CD4-positive, CD25-positive, alpha-beta regulatory T cell (primary cell): ENCODE data around the gene C10orf120. TPM values are rescaled to one million over a fixed set of nuclear protein-coding genes. Genes with fewer than 3 reads are reported as not detected.

Experiments
- ATAC-seq, 2 donors: fragments of 150-1000 bp; cut with Tn5 transposase; one replicate each; pipeline ENCODE4 v1.10.0; 2021; ENCODE audit warnings: low read depth in 2 of 2, moderate number of reproducible peaks in 2 of 2, moderate library complexity in 1 of 2
- DNase-seq, 3 donors: peaks; one replicate each; pipeline versions ENCODE4 v3.0.0 to v3.0.0-alpha.2; 2012 to 2022; ENCODE audit warnings: mixed read lengths in 1 of 3
- H3K27ac ChIP-seq: one replicate; pipeline ENCODE4 v1.7.0; 2013; ENCODE audit warnings: mild to moderate bottlenecking, low read length; ENCODE audit not compliant: insufficient read depth, poor library complexity, severe bottlenecking
- H3K27me3 ChIP-seq: one replicate; pipeline ENCODE4 v1.7.0; 2013; ENCODE audit warnings: low read length; ENCODE audit not compliant: control insufficient read depth, insufficient read depth
- H3K36me3 ChIP-seq: one replicate; pipeline ENCODE4 v1.7.0; 2013; ENCODE audit warnings: mild to moderate bottlenecking, low read length, moderate library complexity; ENCODE audit not compliant: control insufficient read depth, insufficient read depth
- H3K4me1 ChIP-seq: 2 replicates; pipeline ENCODE4 v1.7.0; 2013; ENCODE audit warnings: mild to moderate bottlenecking, low read length; ENCODE audit not compliant: insufficient read depth, control insufficient read depth, poor library complexity, severe bottlenecking
- H3K4me3 ChIP-seq: one replicate; pipeline ENCODE4 v1.7.0; 2013; ENCODE audit warnings: low read depth, mild to moderate bottlenecking, low read length, moderate library complexity
- H3K9me3 ChIP-seq, 2 experiments: 1 replicate in 1 of 2; 2 replicates in 1 of 2; pipeline ENCODE4 v1.7.0; 2013; ENCODE audit warnings: low read length in 2 of 2, mild to moderate bottlenecking in 1 of 2, moderate library complexity in 1 of 2; ENCODE audit not compliant: control insufficient read depth in 2 of 2
- H3K27ac Mint-ChIP-seq, 3 donors: one replicate each; pipeline ENCODE4 v1.8.0; 2020 to 2022; ENCODE audit warnings: mild to moderate bottlenecking in 3 of 3, mixed read lengths in 3 of 3, moderate library complexity in 2 of 3
- H3K27me3 Mint-ChIP-seq: one replicate; pipeline ENCODE4 v1.8.0; 2022; ENCODE audit warnings: mild to moderate bottlenecking, mixed read lengths
- H3K36me3 Mint-ChIP-seq: one replicate; pipeline ENCODE4 v1.8.0; 2020; ENCODE audit warnings: mixed read lengths
- H3K4me1 Mint-ChIP-seq, 4 donors: one replicate each; pipeline ENCODE4 v1.8.0; 2020 to 2022; ENCODE audit warnings: mixed read lengths in 4 of 4, mild to moderate bottlenecking in 1 of 4
- H3K4me3 Mint-ChIP-seq, 4 donors: one replicate each; pipeline ENCODE4 v1.8.0; 2020 to 2022; ENCODE audit warnings: mild to moderate bottlenecking in 4 of 4, mixed read lengths in 4 of 4, moderate library complexity in 3 of 4
- H3K9me3 Mint-ChIP-seq, 7 donors: one replicate each; pipeline ENCODE4 v1.8.0; 2020 to 2022; ENCODE audit warnings: mixed read lengths in 7 of 7, mild to moderate bottlenecking in 3 of 7, moderate library complexity in 2 of 7
- polyA plus RNA-seq, 4 donors: library from polyadenylated mRNA; unstranded; fragments of 300-500 nt; fragmentation: Illumina TruSeq; gene quantifications; one replicate each; pipeline ENCODE4 v1.2.3, GENCODE V29; 2021
- total RNA-seq: library from RNA; stranded (reverse); gene quantifications from one replicate; pipeline ENCODE4 v1.2.3, GENCODE V29; 2022

C10orf120 gene
- total and polyA plus RNA-seq, 5 donors from 2014 or later = not detected

GRCh38 chr10:122675278-122675677 is 24.4 kb downstream of the C10orf120 start:
- no peak for ATAC-seq
- no peak overlapping the region for H3K4me3 Mint-ChIP-seq

GRCh38 chr10:122674781-122675180 is 24.9 kb downstream of the C10orf120 start:
- Histone ChIP-seq H3K9me3 (no peaks in the 10 kb centered on the region), H3K27ac (no peak overlapping the region), H3K4me1 (no peaks in the 10 kb centered on the region), H3K4me3 (no peak overlapping the region), H3K36me3 (no peaks in the 10 kb centered on the region), H3K27me3 (peaks cover 7% of the 10 kb centered on the region)
- no peaks in the 10 kb centered on the region for H3K36me3 Mint-ChIP-seq
- no peak overlapping the region for H3K4me3 Mint-ChIP-seq
- H3K4me1 Mint-ChIP-seq = no peaks in the 10 kb centered on the region
- H3K27ac Mint-ChIP-seq = no peak overlapping the region
- H3K27me3 Mint-ChIP-seq = peaks cover 8% of the 10 kb centered on the region
- DNase-seq (no peak), ATAC-seq (no peak)
- peaks cover 0 to 2% (median 0%) of the 10 kb centered on the region in 7 donors for H3K9me3 Mint-ChIP-seq

More at GRCh38 chr10:122675278-122675677, 24.4 kb downstream of the C10orf120 start:
- DNase-seq = no peak
- Histone ChIP-seq H3K27ac (no peak overlapping the region), H3K9me3 (no peaks in the 10 kb centered on the region), H3K36me3 (no peaks in the 10 kb centered on the region), H3K4me1 (no peaks in the 10 kb centered on the region), H3K4me3 (no peak overlapping the region), H3K27me3 (peaks cover 3% of the 10 kb centered on the region)
- no peak overlapping the region for H3K27ac Mint-ChIP-seq
- H3K4me1 Mint-ChIP-seq = no peaks in the 10 kb centered on the region
- peaks cover 8% of the 10 kb centered on the region for H3K27me3 Mint-ChIP-seq
- peaks cover 0 to 2% (median 0%) of the 10 kb centered on the region in 7 donors for H3K9me3 Mint-ChIP-seq
- no peaks in the 10 kb centered on the region for H3K36me3 Mint-ChIP-seq

GRCh38 chr10:122673731-122674130 is 25.9 kb downstream of the C10orf120 start:
- Mint-ChIP-seq H3K27ac (no peak overlapping the region), H3K27me3 (peaks cover 14% of the 10 kb centered on the region), H3K36me3 (no peaks in the 10 kb centered on the region), H3K4me3 (no peak overlapping the region), H3K4me1 (no peaks in the 10 kb centered on the region), H3K9me3 (peaks cover 0 to 1% (median 0%) of the 10 kb centered on the region in 7 donors)
- no peaks in the 10 kb centered on the region for H3K9me3 ChIP-seq
- H3K27me3 ChIP-seq = peaks cover 7% of the 10 kb centered on the region
- H3K4me1 ChIP-seq = no peaks in the 10 kb centered on the region
- H3K27ac ChIP-seq = no peak overlapping the region
- ATAC-seq (no peak), DNase-seq (no peak)
- no peaks in the 10 kb centered on the region for H3K36me3 ChIP-seq
- H3K4me3 ChIP-seq = no peak overlapping the region

- Mint-ChIP-seq H3K27me3 (peaks cover 14% of the 10 kb centered on the region), H3K27ac (no peak overlapping the region), H3K4me1 (no peaks in the 10 kb centered on the region), H3K36me3 (no peaks in the 10 kb centered on the region), H3K9me3 (peaks cover 0 to 1% (median 0%) of the 10 kb centered on the region in 7 donors), H3K4me3 (no peak overlapping the region)
- ATAC-seq (no peak), DNase-seq (no peak)
- H3K9me3 ChIP-seq = no peaks in the 10 kb centered on the region
- H3K4me1 ChIP-seq = no peaks in the 10 kb centered on the region
- peaks cover 7% of the 10 kb centered on the region for H3K27me3 ChIP-seq
- H3K27ac ChIP-seq = no peak overlapping the region
- H3K4me3 ChIP-seq = no peak overlapping the region
- H3K36me3 ChIP-seq = no peaks in the 10 kb centered on the region
These were observed 26.4 kb downstream of the C10orf120 start for GRCh38 chr10:122673269-122673668.

GRCh38 chr10:122672655-122673054 is 27.0 kb downstream of the C10orf120 start:
- Mint-ChIP-seq H3K36me3 (no peaks in the 10 kb centered on the region), H3K27ac (no peak overlapping the region), H3K4me3 (no peak overlapping the region), H3K27me3 (peaks cover 14% of the 10 kb centered on the region), H3K9me3 (peaks cover 0 to 1% (median 0%) of the 10 kb centered on the region in 7 donors), H3K4me1 (no peaks in the 10 kb centered on the region)
- Histone ChIP-seq H3K4me1 (no peaks in the 10 kb centered on the region), H3K27me3 (peaks cover 7% of the 10 kb centered on the region), H3K9me3 (no peaks in the 10 kb centered on the region), H3K36me3 (no peaks in the 10 kb centered on the region), H3K4me3 (no peak overlapping the region), H3K27ac (no peak overlapping the region)
- no peak for DNase-seq
- no peak for ATAC-seq

- no peak for DNase-seq
- no peak overlapping the region for H3K27ac Mint-ChIP-seq
These were observed 28.3 kb downstream of the C10orf120 start for GRCh38 chr10:122671355-122671754.

GRCh38 chr10:122669842-122670241 is 29.8 kb downstream of the C10orf120 start:
- Mint-ChIP-seq H3K27ac (no peak overlapping the region), H3K9me3 (peaks cover 0 to 1% (median 0%) of the 10 kb centered on the region in 7 donors), H3K4me3 (no peak overlapping the region), H3K4me1 (no peaks in the 10 kb centered on the region), H3K27me3 (peaks cover 14% of the 10 kb centered on the region), H3K36me3 (no peaks in the 10 kb centered on the region)
- Histone ChIP-seq H3K4me3 (no peak overlapping the region), H3K4me1 (no peaks in the 10 kb centered on the region), H3K9me3 (no peaks in the 10 kb centered on the region), H3K36me3 (no peaks in the 10 kb centered on the region), H3K27ac (no peak overlapping the region), H3K27me3 (peaks cover 7% of the 10 kb centered on the region)
- DNase-seq (no peak), ATAC-seq (no peak)

More at GRCh38 chr10:122671355-122671754, 28.3 kb downstream of the C10orf120 start:
- Histone ChIP-seq H3K4me1 (no peaks in the 10 kb centered on the region), H3K27me3 (peaks cover 7% of the 10 kb centered on the region), H3K4me3 (no peak overlapping the region), H3K36me3 (no peaks in the 10 kb centered on the region), H3K9me3 (no peaks in the 10 kb centered on the region), H3K27ac (no peak overlapping the region)
- H3K9me3 Mint-ChIP-seq = peaks cover 0 to 1% (median 0%) of the 10 kb centered on the region in 7 donors
- ATAC-seq = no peak
- H3K27me3 Mint-ChIP-seq = peaks cover 9% of the 10 kb centered on the region
- H3K4me1 Mint-ChIP-seq = no peaks in the 10 kb centered on the region
- no peak overlapping the region for H3K4me3 Mint-ChIP-seq
- H3K36me3 Mint-ChIP-seq = no peaks in the 10 kb centered on the region

- no peaks in the 10 kb centered on the region for H3K4me1 Mint-ChIP-seq
- H3K9me3 Mint-ChIP-seq = peaks cover 0 to 1% (median 0%) of the 10 kb centered on the region in 7 donors
- no peak overlapping the region for H3K27ac Mint-ChIP-seq
- ATAC-seq (no peak), DNase-seq (no peak)
- H3K27me3 Mint-ChIP-seq = peaks cover 14% of the 10 kb centered on the region
- Histone ChIP-seq H3K27ac (no peak overlapping the region), H3K27me3 (peaks cover 7% of the 10 kb centered on the region), H3K9me3 (no peaks in the 10 kb centered on the region), H3K36me3 (no peaks in the 10 kb centered on the region), H3K4me3 (no peak overlapping the region), H3K4me1 (no peaks in the 10 kb centered on the region)
- no peak overlapping the region for H3K4me3 Mint-ChIP-seq
- H3K36me3 Mint-ChIP-seq = no peaks in the 10 kb centered on the region
These were observed 30.6 kb downstream of the C10orf120 start for GRCh38 chr10:122669045-122669444.
